ENCODE measurements around the gene PLEKHG4B. TPM values are rescaled to one million over a fixed set of nuclear protein-coding genes. Genes with fewer than 3 reads are reported as not detected.

PLEKHG4B gene
- total RNA-seq, 1 experiment from 2014 or later: 44.3 TPM

GRCh38 chr5:197892-198489 lies 106.0 kb downstream of the PLEKHG4B start:
- H3K79me2 ChIP-seq (ENCODE audit: insufficient read depth, low read length): no peaks in the 10 kb centered on the region
- Mint-ChIP-seq H3K9me3 (no peaks in the 10 kb centered on the region), H3K4me1 (peaks cover 11 to 21% of the 10 kb centered on the region in 2 experiments), H3K36me3 (ENCODE audit: insufficient read depth in 1 of 3, low read depth in 3 of 3) (peaks cover 0 to 4% (median 0%) of the 10 kb centered on the region in 3 experiments; a peak in 2 of 7 replicates), H3K27me3 (ENCODE audit: low read depth) (peaks cover 3% of the 10 kb centered on the region), H3K27ac (0 out of 7 replicates have a peak overlapping the region, but pooled peaks of 1 of the 3 experiments have one; percentile 26), H3K4me3 (no peak overlapping the region)
- no peaks in the 10 kb centered on the region for H3K79me1 ChIP-seq (ENCODE audit: insufficient read depth, low read depth, low read length, poor library complexity, severe bottlenecking)
- no peak overlapping the region for H3K4me2 ChIP-seq (ENCODE audit: insufficient read depth, insufficient read length, low read length)
- H3K23ac ChIP-seq (ENCODE audit: insufficient read length, low read depth, low read length): no peak overlapping the region
- H2BK5ac ChIP-seq (ENCODE audit: insufficient read length, low read length): no peak overlapping the region
- no peaks in the 10 kb centered on the region for H4K20me1 ChIP-seq (ENCODE audit: control insufficient read depth, insufficient read depth, insufficient read length)
- H3K9me3 ChIP-seq (ENCODE audit: control insufficient read depth, low read depth, low read length): no peaks in the 10 kb centered on the region
- no peak overlapping the region for H2BK15ac ChIP-seq (ENCODE audit: low read depth, low read length)
- H2AFZ ChIP-seq (ENCODE audit: low read length): no peak overlapping the region
- no peaks in the 10 kb centered on the region for H3K27me3 ChIP-seq (ENCODE audit: insufficient read depth, low read length)
- H4K91ac ChIP-seq (ENCODE audit: insufficient read length, low read depth, low read length): no peak overlapping the region
- no peak overlapping the region for H2BK20ac ChIP-seq (ENCODE audit: low read depth, low read length, poor library complexity, severe bottlenecking)
- no peak overlapping the region for H3K18ac ChIP-seq (ENCODE audit: insufficient read length, low read depth, low read length)
- no peak overlapping the region for H3K14ac ChIP-seq (ENCODE audit: insufficient read depth, low read length)
- no peak for DNase-seq
- no peak overlapping the region for H2BK12ac ChIP-seq (ENCODE audit: insufficient read length, low read depth, low read length)
- no peak overlapping the region for H3K56ac ChIP-seq (ENCODE audit: insufficient read length, low read depth, low read length)
- no peaks in the 10 kb centered on the region for H3K23me2 ChIP-seq (ENCODE audit: insufficient read length, low read depth, low read length, poor library complexity, severe bottlenecking)
- no peak for TF ChIP-seq CTCF (conservative IDR thresholded peaks at IDR 0.05)
- H3K4ac ChIP-seq (ENCODE audit: low read depth, low read length): no peak overlapping the region
- no peak overlapping the region for H2AK5ac ChIP-seq (ENCODE audit: insufficient read length, low read length)
- no peak overlapping the region for H4K8ac ChIP-seq (replicated peaks; ENCODE audit: insufficient read length, low read depth, low read length)
- no peak overlapping the region for H3T11ph ChIP-seq (ENCODE audit: low read length)
- H4K5ac ChIP-seq (ENCODE audit: insufficient read length, low read depth, low read length): no peak overlapping the region
- H2BK120ac ChIP-seq (ENCODE audit: low read depth, low read length, poor library complexity, severe bottlenecking): no peak overlapping the region
- no CpG with 5 or more reads among the region's 12 CpGs for WGBS (ENCODE audit: extremely low coverage, insufficient read length, low lambda C conversion rate)
- H3K4me1 ChIP-seq (ENCODE audit: insufficient read depth, low read length): no peaks in the 10 kb centered on the region
- no peak overlapping the region for H3K9ac ChIP-seq (ENCODE audit: extremely low read depth, insufficient read length, low read length)
- no peak overlapping the region for H3K27ac ChIP-seq (ENCODE audit: insufficient read length, low read depth, low read length)

Measured in H9 (cell line).